ENCODE data around the gene ZNF367. TPM values are rescaled to one million over a fixed set of nuclear protein-coding genes. Genes with fewer than 3 reads are reported as not detected.

ZNF367 gene
- total RNA-seq, 1 experiment from 2014 or later, result 2.7 TPM

DNA sequence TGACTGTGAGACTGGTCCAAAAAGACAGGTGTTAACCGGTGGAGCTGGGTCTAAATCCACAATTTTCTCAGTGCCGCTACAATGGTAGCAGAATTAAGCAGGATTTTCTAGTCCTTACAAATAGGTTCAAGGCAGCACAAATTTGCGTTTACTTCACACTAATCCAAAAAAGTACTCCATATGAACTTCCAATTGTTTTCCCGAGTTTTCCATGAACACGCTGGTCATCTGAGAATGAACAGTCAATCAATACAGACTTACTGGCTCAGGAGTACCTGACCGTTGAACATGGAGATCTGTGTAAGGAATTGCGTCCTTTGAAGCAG is 35.4 kb downstream of the ZNF367 start:
- ChIA-PET CTCF (interaction anchor here (0.6 to 1.6 kb wide), 3 partner anchors 14 to 54 kb away, joined by 3 to 5 read pairs (median 3); no protein-coding TSS in a partner anchor), POLR2A (interaction anchor here (0.7 to 3.4 kb wide), 12 partner anchors 9 to 492 kb away, joined by 3 to 11 read pairs (median 4); partner anchors contain the start of gene ZNF367)
- H3K9me3 Mint-ChIP-seq (ENCODE audit: unreplicated experiment), result no peaks in the 10 kb centered on the region
- peaks cover 22% of the 10 kb centered on the region for H3K4me1 Mint-ChIP-seq (ENCODE audit: insufficient read depth, unreplicated experiment)
- peak overlapping the region; percentile 77 for H3K27ac Mint-ChIP-seq (ENCODE audit: low read depth, unreplicated experiment)
- no peak for DNase-seq (ENCODE audit: unreplicated experiment)
- peaks cover 7% of the 10 kb centered on the region for H3K36me3 Mint-ChIP-seq (ENCODE audit: insufficient read depth, unreplicated experiment)
- no peaks in the 10 kb centered on the region for H3K27me3 Mint-ChIP-seq (ENCODE audit: insufficient read depth, unreplicated experiment)
- no peak for TF ChIP-seq CTCF (IDR thresholded peaks at IDR 0.05; ENCODE audit: unreplicated experiment)
- peak overlapping the region; percentile 83 for H3K4me3 Mint-ChIP-seq (ENCODE audit: unreplicated experiment)
- no TSS peak for BruUV-seq (replicated peaks)
- intact Hi-C loops (cut with micrococcal nuclease), result loop anchor here (2.0 to 5.0 kb wide), 2 partner anchors 34 to 70 kb away; partner anchors contain the start of gene ZNF367

DNA sequence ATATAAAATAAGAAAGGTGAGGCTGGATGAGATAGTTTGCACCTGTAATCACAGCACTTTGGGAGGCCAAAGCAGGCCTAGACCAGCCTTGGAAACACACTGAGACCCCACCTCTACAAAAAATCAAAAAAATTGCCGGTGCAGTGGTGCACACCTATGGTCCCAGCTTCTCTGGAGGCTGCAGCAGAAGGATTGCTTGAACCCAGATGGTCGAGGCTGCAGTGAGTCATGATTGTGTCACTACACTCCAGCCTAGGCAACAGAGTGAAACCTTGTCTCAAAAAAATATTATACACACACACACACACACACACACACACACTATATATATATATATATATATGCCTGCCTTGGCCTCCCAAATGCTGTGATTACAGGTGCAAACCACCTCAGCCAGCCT is 36.0 kb downstream of the ZNF367 start:
- H3K27me3 Mint-ChIP-seq (ENCODE audit: insufficient read depth, unreplicated experiment), result no peaks in the 10 kb centered on the region
- ChIA-PET POLR2A (interaction anchor here (0.6 to 3.4 kb wide), 10 partner anchors 9 to 1211 kb away, joined by 3 to 11 read pairs (median 4); no protein-coding TSS in a partner anchor), CTCF (interaction anchor here (0.6 to 1.6 kb wide), 2 partner anchors 52 to 54 kb away, joined by 3 to 5 read pairs; no protein-coding TSS in a partner anchor)
- TF ChIP-seq CTCF (IDR thresholded peaks at IDR 0.05; ENCODE audit: unreplicated experiment), result no peak
- intact Hi-C loops (cut with micrococcal nuclease), result loop anchor here (2.0 to 5.0 kb wide), 2 partner anchors 35 to 71 kb away; partner anchors contain the start of gene ZNF367
- no peak overlapping the region for H3K27ac Mint-ChIP-seq (ENCODE audit: low read depth, unreplicated experiment)
- H3K4me3 Mint-ChIP-seq (ENCODE audit: unreplicated experiment), result no peak overlapping the region
- H3K9me3 Mint-ChIP-seq (ENCODE audit: unreplicated experiment), result no peaks in the 10 kb centered on the region
- peaks cover 11% of the 10 kb centered on the region for H3K36me3 Mint-ChIP-seq (ENCODE audit: insufficient read depth, unreplicated experiment)
- H3K4me1 Mint-ChIP-seq (ENCODE audit: insufficient read depth, unreplicated experiment), result peaks cover 29% of the 10 kb centered on the region
- peak; percentile 49 for DNase-seq (ENCODE audit: unreplicated experiment)
- BruUV-seq (replicated peaks), result no TSS peak

GRCh38 chr9:96381696-96382095 is 36.5 kb downstream of the ZNF367 start:
- Mint-ChIP-seq H3K4me3 (ENCODE audit: unreplicated experiment) (no peak overlapping the region), H3K27me3 (ENCODE audit: insufficient read depth, unreplicated experiment) (no peaks in the 10 kb centered on the region), H3K4me1 (ENCODE audit: insufficient read depth, unreplicated experiment) (peaks cover 34% of the 10 kb centered on the region), H3K9me3 (ENCODE audit: unreplicated experiment) (no peaks in the 10 kb centered on the region), H3K27ac (ENCODE audit: low read depth, unreplicated experiment) (no peak overlapping the region), H3K36me3 (ENCODE audit: insufficient read depth, unreplicated experiment) (peaks cover 11% of the 10 kb centered on the region)
- TF ChIP-seq CTCF (IDR thresholded peaks at IDR 0.05; ENCODE audit: unreplicated experiment), result no peak
- intact Hi-C loops (cut with micrococcal nuclease), result loop anchor here (2.0 to 5.0 kb wide), 2 partner anchors 36 to 71 kb away; partner anchors contain the start of gene ZNF367
- ChIA-PET CTCF (interaction anchor here (1.6 kb wide), 1 partner anchor 53 kb away, joined by 5 read pairs; no protein-coding TSS in a partner anchor), POLR2A (interaction anchor here (0.6 to 2.1 kb wide), 5 partner anchors 10 to 1210 kb away, joined by 3 to 8 read pairs (median 4); no protein-coding TSS in a partner anchor)
- BruUV-seq (replicated peaks), result no TSS peak
- DNase-seq (ENCODE audit: unreplicated experiment), result no peak

- Mint-ChIP-seq H3K27me3 (ENCODE audit: insufficient read depth, unreplicated experiment) (no peaks in the 10 kb centered on the region), H3K27ac (ENCODE audit: low read depth, unreplicated experiment) (no peak overlapping the region), H3K9me3 (ENCODE audit: unreplicated experiment) (no peaks in the 10 kb centered on the region), H3K4me3 (ENCODE audit: unreplicated experiment) (no peak overlapping the region), H3K36me3 (ENCODE audit: insufficient read depth, unreplicated experiment) (peaks cover 11% of the 10 kb centered on the region), H3K4me1 (ENCODE audit: insufficient read depth, unreplicated experiment) (peaks cover 34% of the 10 kb centered on the region)
- TF ChIP-seq CTCF (IDR thresholded peaks at IDR 0.05; ENCODE audit: unreplicated experiment), result no peak
- BruUV-seq (replicated peaks), result no TSS peak
- intact Hi-C loops (cut with micrococcal nuclease), result loop anchor here (5.0 kb wide), 1 partner anchor 36 kb away; the partner anchor contains the start of gene ZNF367
- CTCF ChIA-PET, result no interaction called here
- POLR2A ChIA-PET, result interaction anchor here (0.6 to 2.1 kb wide), 2 partner anchors 10 to 26 kb away, joined by 3 to 8 read pairs; no protein-coding TSS in a partner anchor
- no peak for DNase-seq (ENCODE audit: unreplicated experiment)
These were observed 37.0 kb downstream of the ZNF367 start for GRCh38 chr9:96381125-96381524.

All from MCF 10A (cell line).